Endothelial cell of umbilical vein (primary cell): ENCODE measurements around the gene VPS29. TPM values are rescaled to one million over a fixed set of nuclear protein-coding genes. Genes with fewer than 3 reads are reported as not detected.
A peak's percentile ranks its signal among the peaks of the same experiment; 100 is the strongest.

Experiments
- BruUV-seq: library from RNA; stranded (reverse); fragments of 400-500 nt; replicated peaks from 2 replicates; lab custom pipeline; 2021; lab: Mats Ljungman, UMichigan
- CTCF ChIA-PET: fragments of 300-600, 350-600 bp; sonication (Branson Sonifier 250); formaldehyde crosslinking; loops from one replicate; lab custom pipeline; 2021; ENCODE audit warnings: antibody characterized with exemption, inconsistent platforms; lab: Charles Lee
- POLR2A ChIA-PET: fragments of 300-600, 350-600 bp; sonication (Branson Sonifier 250); formaldehyde crosslinking; loops from one replicate; lab custom pipeline; 2021; ENCODE audit warnings: antibody characterized with exemption, inconsistent platforms; lab: Charles Lee
- DNase-seq: peaks from one replicate; pipeline ENCODE4 v3.0.0-alpha.2; 2011; ENCODE audit warnings: low read depth, low spot score
- FAIRE-seq: peaks from 2 replicates; lab custom pipeline; 2011; peaks lifted over from hg19 to GRCh38; lab: Jason Lieb, UNC
- H2AFZ ChIP-seq: 2 replicates; pipeline ENCODE4 v1.6.0; 2012; ENCODE audit warnings: low read depth, low read length, control low read depth, inconsistent platforms
- H3K27ac ChIP-seq: 2 replicates; pipeline ENCODE4 v1.5.1; 2011; ENCODE audit warnings: low read depth, mild to moderate bottlenecking, control low read depth, low read length, moderate library complexity; ENCODE audit not compliant: insufficient read depth
- H3K27me3 ChIP-seq, 2 experiments: 2 replicates each; pipeline versions ENCODE4 v1.6.0 to v1.6.1; 2011; ENCODE audit warnings: low read length in 2 of 2, mixed read lengths in 1 of 2; ENCODE audit not compliant: control insufficient read depth in 2 of 2, insufficient read depth in 2 of 2
- H3K36me3 ChIP-seq, 2 experiments: 2 replicates in 1 of 2; 3 replicates in 1 of 2; pipeline ENCODE4 v1.5.1; 2011; ENCODE audit warnings: low read length in 2 of 2, mild to moderate bottlenecking in 1 of 2, moderate library complexity in 1 of 2; ENCODE audit not compliant: control insufficient read depth in 2 of 2, insufficient read depth in 2 of 2; ENCODE audit errors: extremely low read depth in 1 of 2
- H3K4me1 ChIP-seq: 3 replicates; pipeline ENCODE4 v1.5.1; 2011; ENCODE audit warnings: mild to moderate bottlenecking, low read length; ENCODE audit not compliant: control insufficient read depth, insufficient read depth; ENCODE audit errors: extremely low read depth
- H3K4me2 ChIP-seq: 2 replicates; pipeline ENCODE4 v1.6.1; 2011; ENCODE audit warnings: low read length, control low read depth, mixed read lengths; ENCODE audit not compliant: insufficient read depth
- H3K4me3 ChIP-seq, 3 experiments: fragments of 200-600 bp in 1 of 3; sonication (generic), shearing (Covaris generic) in 1 of 3; replicated peaks in 1 of 3; 2 replicates each; pipeline ENCODE4 v1.5.1; 2011 to 2016; ENCODE audit warnings: control low read depth in 3 of 3, low read length in 3 of 3, mild to moderate bottlenecking in 2 of 3, inconsistent platforms in 1 of 3, low read depth in 1 of 3, moderate library complexity in 1 of 3; ENCODE audit not compliant: insufficient read depth in 1 of 3
- H3K79me2 ChIP-seq: 2 replicates; pipeline ENCODE4 v1.6.0; 2012; ENCODE audit warnings: low read length, inconsistent platforms; ENCODE audit not compliant: control insufficient read depth, insufficient read depth
- H3K9ac ChIP-seq: replicated peaks from 2 replicates; pipeline ENCODE3; 2011; ENCODE audit warnings: low read length, control low read depth; ENCODE audit not compliant: insufficient read depth; ENCODE audit errors: extremely low read depth
- H3K9me1 ChIP-seq: replicated peaks from 3 replicates; pipeline ENCODE4 v1.6.0; 2011; ENCODE audit warnings: mild to moderate bottlenecking, low read length; ENCODE audit not compliant: control insufficient read depth, insufficient read depth; ENCODE audit errors: extremely low read depth
- H3K9me3 ChIP-seq: replicated peaks from 2 replicates; pipeline ENCODE4 v1.5.1; 2012; ENCODE audit warnings: low read length, inconsistent platforms; ENCODE audit not compliant: control insufficient read depth, insufficient read depth
- H4K20me1 ChIP-seq: replicated peaks from 2 replicates; pipeline ENCODE3; 2011; ENCODE audit warnings: mild to moderate bottlenecking, low read length; ENCODE audit not compliant: control insufficient read depth, insufficient read depth; ENCODE audit errors: extremely low read depth
- CTCF ChIP-seq, 2 donors: IDR thresholded peaks; 1 replicate in 1 of 2; 2 replicates in 1 of 2; pipeline ENCODE4 v1.5.1; 2011; ENCODE audit warnings: low read length in 2 of 2, mild to moderate bottlenecking in 2 of 2, moderate library complexity in 2 of 2, control low read depth in 1 of 2, inconsistent platforms in 1 of 2, low read depth in 1 of 2; ENCODE audit not compliant: insufficient read depth in 1 of 2; ENCODE audit errors: extremely low read depth in 1 of 2
- EZH2 ChIP-seq: IDR thresholded peaks from 2 replicates; pipeline ENCODE4 v1.6.1; 2012; ENCODE audit warnings: borderline replicate concordance, low read depth, mild to moderate bottlenecking, moderate library complexity, low read length, inconsistent platforms; ENCODE audit not compliant: severe bottlenecking
- FOS ChIP-seq: IDR thresholded peaks from 2 replicates; pipeline ENCODE4 v1.6.1; 2011; ENCODE audit warnings: mild to moderate bottlenecking, low read length, moderate library complexity, borderline replicate concordance; ENCODE audit not compliant: insufficient read depth
- GATA2 ChIP-seq: IDR thresholded peaks from 2 replicates; pipeline ENCODE4 v1.7.0; 2011; ENCODE audit warnings: low read depth, mild to moderate bottlenecking, moderate library complexity, mixed read lengths, low read length; ENCODE audit not compliant: insufficient read length, insufficient read depth
- JUN ChIP-seq: IDR thresholded peaks from 2 replicates; pipeline ENCODE4 v1.6.1; 2011; ENCODE audit warnings: borderline replicate concordance, low read depth; ENCODE audit not compliant: insufficient read length, insufficient read depth
- MAX ChIP-seq: IDR thresholded peaks from 2 replicates; pipeline ENCODE4 v1.6.1; 2011; ENCODE audit not compliant: insufficient read depth, insufficient read length
- MYC ChIP-seq: IDR thresholded peaks from one replicate; pipeline ENCODE4 v1.6.1; 2011; ENCODE audit warnings: mild to moderate bottlenecking, low read depth, low read length
- POLR2A ChIP-seq: IDR thresholded peaks from 2 replicates; pipeline ENCODE4 v1.6.1; 2012; ENCODE audit warnings: low read depth, mild to moderate bottlenecking, control low read depth, low read length
- POLR2AphosphoS5 ChIP-seq: IDR thresholded peaks from 2 replicates; pipeline ENCODE4 v1.6.1; 2012; ENCODE audit warnings: low read depth, mild to moderate bottlenecking, control low read depth, low read length, moderate library complexity; ENCODE audit not compliant: insufficient read depth
- dilution Hi-C: fragments of 300-500 bp; cut with MboI; formaldehyde crosslinking; loops from one replicate; pipeline ENCODE4 v1.15.0; 2019; ENCODE audit warnings: low sequenced_read_pairs; ENCODE audit not compliant: extremely low pct_ligation_motif_present
- intact Hi-C: fragments of 100-400 bp; cut with micrococcal nuclease; formaldehyde crosslinking; loops from one replicate; pipeline ENCODE4 v1.10.0; 2022
- polyA plus RNA-seq, 4 experiments: library from polyadenylated mRNA; depleted of rRNA in 3 of 4; stranded (reverse) in 3 of 4; unstranded in 1 of 4; fragments of >200 nt; gene quantifications; 2 replicates each; pipeline versions ENCODE4 v1.2.1 to v1.2.3, GENCODE V29; 2011 to 2012; ENCODE audit warnings: missing spikeins in 1 of 4
- total RNA-seq: library from RNA; stranded (reverse); gene quantifications from 2 replicates; pipeline ENCODE4 v1.2.3, GENCODE V29; 2021

VPS29 gene
- total and polyA plus RNA-seq, 2 donors (not counting 3 experiments of a cell fraction or from before 2014, with no cell fraction given) = 138 to 155 TPM

DNA sequence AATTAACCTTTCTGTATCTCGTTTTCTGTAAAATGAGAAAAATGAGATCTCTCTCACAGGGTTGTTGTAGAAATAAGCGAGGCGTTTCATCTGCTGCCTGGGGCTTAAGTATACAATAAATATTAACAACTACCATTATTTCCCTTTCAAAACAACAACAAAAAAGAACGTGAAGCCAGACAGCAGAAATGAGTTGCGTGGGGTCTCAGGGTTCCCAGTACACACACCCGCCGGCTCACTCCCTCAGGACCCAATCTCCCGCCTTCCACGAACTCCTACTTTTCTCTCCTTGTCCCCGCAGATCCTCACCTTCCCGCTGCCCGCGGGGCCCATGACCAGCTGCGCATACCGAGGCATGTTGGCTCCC lies 34.1 kb downstream of the VPS29 start:
- intact Hi-C loops (loop anchor here (1.0 to 5.0 kb wide), 6 partner anchors 18 to 274 kb away; partner anchors contain the start of genes ARPC3, PPP1CC, PPTC7 and RAD9B), dilution Hi-C loops (no loop called here)
- no peak for DNase-seq
- Histone ChIP-seq H4K20me1 (no peaks in the 10 kb centered on the region), H3K9me3 (no peaks in the 10 kb centered on the region), H3K9ac (peak overlapping the region; percentile 86), H3K27ac (peak overlapping the region; percentile 52), H2AFZ (peak overlapping the region; percentile 53), H3K36me3 (peaks cover 0 to 2% of the 10 kb centered on the region in 2 experiments), H3K79me2 (peaks cover 22% of the 10 kb centered on the region), H3K4me2 (peak overlapping the region; percentile 97), H3K4me1 (peaks cover 13% of the 10 kb centered on the region), H3K4me3 (peak overlapping the region; percentile 60 to 84 (median 77)), H3K27me3 (no peaks in the 10 kb centered on the region), H3K9me1 (no peaks in the 10 kb centered on the region)
- TF ChIP-seq POLR2A (no peak), FOS (no peak), CTCF (IDR thresholded peaks at IDR 0.05; ENCODE audit: extremely low read depth in 1 of 2, insufficient read depth in 1 of 2, low read depth in 1 of 2, low read length in 2 of 2) (no peak), MYC (no peak), POLR2AphosphoS5 (no peak), MAX (no peak), EZH2 (no peak), GATA2 (no peak), JUN (no peak)
- TSS peak; percentile 76 for BruUV-seq
- ChIA-PET POLR2A (interaction anchor here (1.2 to 1.5 kb wide), 3 partner anchors 18 to 35 kb away, joined by 3 to 16 read pairs (median 4); partner anchors contain the start of genes ARPC3, RAD9B and VPS29), CTCF (interaction anchor here (0.7 to 3.8 kb wide), 17 partner anchors 11 to 146 kb away, joined by 3 to 99 read pairs (median 6); partner anchors contain the start of genes ARPC3, RAD9B, TCTN1 and VPS29)
- FAIRE-seq = no peak
